ENCODE results near the gene ASCL3.
"Not testable (repeated sequence)": the region's sequence is repeated elsewhere in the genome, so short reads cannot be mapped to it uniquely, and the experiment has no call there.

ASCL3 gene

DNA sequence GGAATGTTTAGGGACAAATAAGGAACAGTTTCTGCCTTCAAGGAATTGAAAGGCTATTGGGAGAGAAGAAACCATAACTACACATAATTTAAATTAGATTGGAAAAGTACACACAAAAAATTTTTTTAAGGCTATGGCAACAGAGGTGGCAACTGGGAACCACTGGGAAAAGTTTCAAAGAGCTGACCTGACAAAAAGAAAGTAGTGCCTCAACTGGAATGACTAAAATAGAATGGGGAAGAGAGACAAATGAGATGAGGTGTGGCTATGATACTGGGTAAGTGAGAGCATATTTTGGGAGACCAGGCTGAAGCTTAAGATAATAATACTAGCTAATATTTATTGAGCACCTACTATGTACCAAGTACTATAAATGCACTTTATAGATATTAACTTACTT lies 34.7 kb downstream of the ASCL3 start:
- no peak for DNase-seq

DNA sequence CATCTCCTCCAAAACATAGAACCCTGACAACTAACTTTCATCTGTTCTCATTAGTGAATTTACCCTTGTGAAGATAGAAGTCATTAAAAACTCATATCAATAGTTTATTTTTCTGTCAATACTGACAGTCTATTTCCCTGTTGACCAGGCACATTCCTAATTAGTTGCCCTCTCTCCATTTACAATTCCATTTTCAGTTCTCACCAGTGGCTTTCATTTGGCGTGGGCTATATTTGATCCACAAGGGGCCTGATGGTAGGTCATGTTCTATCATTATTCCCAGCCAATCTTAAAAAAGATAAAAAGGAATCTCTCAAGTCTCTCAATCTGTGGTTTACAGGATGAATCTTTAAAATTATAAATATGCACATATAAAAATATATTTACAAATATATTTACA lies 35.7 kb downstream of the ASCL3 start:
- no peak for DNase-seq

DNA sequence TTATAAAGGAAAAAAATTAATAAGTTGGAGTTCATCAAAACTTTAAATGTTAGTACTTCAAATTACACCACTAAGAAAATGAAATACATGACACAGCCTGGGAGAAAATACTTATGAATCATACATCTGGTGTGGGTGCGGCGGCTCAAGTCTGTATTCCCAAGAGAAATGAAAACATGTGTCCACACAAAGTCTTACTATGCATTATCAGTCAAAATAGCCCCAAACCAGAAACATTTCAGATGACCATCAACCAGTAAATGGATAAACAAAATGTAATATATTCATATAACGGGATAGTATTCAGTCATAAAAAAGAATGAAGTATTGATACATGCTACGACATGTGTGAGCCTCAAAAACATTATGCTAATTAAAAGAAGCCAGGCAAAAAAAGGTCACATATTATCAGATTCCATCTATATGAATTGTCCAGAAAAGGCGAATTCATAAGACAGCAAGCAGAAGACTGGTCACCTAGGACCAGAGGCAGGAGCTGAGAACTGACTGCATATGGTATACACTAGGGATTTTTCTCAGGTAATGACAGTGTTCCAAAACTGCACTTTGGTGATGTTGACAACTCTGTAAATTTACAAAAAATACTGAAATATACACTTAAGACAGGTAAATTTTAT lies 37.2 kb downstream of the ASCL3 start:
- no peak for DNase-seq

DNA sequence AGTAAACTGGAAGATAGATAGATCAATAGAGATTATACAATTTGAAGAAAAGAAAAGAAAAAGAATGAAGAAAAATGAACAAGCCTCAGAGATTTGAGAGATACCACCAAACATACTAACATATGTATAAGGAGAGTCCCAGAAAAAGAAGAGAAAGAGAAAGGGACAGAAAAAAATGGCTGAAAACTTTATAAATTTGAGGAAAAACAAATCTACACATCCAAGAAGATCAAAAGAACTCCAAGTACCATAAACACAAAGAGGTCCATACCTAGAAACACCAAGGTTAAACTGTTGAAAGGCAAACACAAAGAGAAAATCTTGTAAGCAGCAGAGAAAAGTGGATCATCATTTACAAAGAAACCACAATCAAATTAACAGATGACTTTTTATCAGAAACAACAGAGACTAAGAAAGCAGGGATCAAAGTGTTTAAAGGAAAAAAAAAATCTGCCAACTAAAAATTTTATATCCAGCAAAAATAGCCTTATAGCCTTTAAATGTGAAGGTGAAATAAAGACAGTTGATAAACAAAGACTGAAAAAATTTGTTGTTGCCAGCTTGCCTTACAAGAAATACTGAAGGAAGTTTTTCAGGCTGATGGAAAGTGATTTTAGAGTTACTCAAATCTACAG lies 43.6 kb downstream of the ASCL3 start:
- DNase-seq = no peak

DNA sequence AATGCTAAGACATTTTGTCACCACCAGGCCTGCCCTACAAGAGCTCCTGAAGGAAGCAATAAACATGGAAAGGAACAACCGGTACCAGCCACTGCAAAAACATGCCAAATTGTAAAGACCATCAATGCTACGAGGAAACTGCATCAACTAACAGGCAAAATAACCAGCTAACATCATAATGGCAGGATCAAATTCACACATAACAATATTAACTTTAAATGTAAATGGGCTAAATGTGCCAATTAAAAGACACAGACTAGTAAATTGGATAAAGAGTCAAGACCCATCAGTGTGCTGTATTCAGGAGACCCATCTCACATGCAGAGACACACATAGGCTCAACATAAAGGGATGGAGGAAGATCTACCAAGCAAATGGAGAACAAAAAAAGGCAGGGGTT lies 51.6 kb downstream of the ASCL3 start:
- DNase-seq = not testable (repeated sequence)
